Measurements from ENCODE around the gene NR3C1.

DNA sequence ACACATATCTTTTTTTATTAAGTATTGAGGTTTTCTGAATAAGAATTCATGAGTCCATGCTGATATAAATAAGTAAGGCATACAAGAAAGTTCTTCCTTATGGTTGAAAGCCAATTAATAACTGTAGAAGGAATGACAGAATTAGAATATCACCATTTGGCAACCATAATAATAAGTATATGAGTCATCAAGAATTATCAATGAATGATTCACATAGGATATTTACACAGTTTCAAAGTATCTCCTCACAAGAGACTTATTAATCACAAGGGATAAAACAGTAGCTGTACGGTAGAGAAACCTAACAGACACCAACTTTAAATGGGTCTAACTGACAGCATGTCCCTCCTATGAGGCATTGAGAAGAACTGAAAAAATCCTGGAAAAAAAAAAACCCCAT is 161.6 kb downstream of the NR3C1 start:
- TF ChIP-seq, protein P1, sequence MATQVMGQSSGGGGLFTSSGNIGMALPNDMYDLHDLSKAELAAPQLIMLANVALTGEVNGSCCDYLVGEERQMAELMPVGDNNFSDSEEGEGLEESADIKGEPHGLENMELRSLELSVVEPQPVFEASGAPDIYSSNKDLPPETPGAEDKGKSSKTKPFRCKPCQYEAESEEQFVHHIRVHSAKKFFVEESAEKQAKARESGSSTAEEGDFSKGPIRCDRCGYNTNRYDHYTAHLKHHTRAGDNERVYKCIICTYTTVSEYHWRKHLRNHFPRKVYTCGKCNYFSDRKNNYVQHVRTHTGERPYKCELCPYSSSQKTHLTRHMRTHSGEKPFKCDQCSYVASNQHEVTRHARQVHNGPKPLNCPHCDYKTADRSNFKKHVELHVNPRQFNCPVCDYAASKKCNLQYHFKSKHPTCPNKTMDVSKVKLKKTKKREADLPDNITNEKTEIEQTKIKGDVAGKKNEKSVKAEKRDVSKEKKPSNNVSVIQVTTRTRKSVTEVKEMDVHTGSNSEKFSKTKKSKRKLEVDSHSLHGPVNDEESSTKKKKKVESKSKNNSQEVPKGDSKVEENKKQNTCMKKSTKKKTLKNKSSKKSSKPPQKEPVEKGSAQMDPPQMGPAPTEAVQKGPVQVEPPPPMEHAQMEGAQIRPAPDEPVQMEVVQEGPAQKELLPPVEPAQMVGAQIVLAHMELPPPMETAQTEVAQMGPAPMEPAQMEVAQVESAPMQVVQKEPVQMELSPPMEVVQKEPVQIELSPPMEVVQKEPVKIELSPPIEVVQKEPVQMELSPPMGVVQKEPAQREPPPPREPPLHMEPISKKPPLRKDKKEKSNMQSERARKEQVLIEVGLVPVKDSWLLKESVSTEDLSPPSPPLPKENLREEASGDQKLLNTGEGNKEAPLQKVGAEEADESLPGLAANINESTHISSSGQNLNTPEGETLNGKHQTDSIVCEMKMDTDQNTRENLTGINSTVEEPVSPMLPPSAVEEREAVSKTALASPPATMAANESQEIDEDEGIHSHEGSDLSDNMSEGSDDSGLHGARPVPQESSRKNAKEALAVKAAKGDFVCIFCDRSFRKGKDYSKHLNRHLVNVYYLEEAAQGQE (IDR thresholded peaks at IDR 0.05; ENCODE audit: borderline replicate concordance): no peak
- no peak for TF ChIP-seq RAD21 (conservative IDR thresholded peaks at IDR 0.05)
- no peak for TF ChIP-seq EZH2 (IDR thresholded peaks at IDR 0.05; ENCODE audit: borderline replicate concordance, insufficient read depth, low read length, poor library complexity, severe bottlenecking)
- TF ChIP-seq, protein P2, sequence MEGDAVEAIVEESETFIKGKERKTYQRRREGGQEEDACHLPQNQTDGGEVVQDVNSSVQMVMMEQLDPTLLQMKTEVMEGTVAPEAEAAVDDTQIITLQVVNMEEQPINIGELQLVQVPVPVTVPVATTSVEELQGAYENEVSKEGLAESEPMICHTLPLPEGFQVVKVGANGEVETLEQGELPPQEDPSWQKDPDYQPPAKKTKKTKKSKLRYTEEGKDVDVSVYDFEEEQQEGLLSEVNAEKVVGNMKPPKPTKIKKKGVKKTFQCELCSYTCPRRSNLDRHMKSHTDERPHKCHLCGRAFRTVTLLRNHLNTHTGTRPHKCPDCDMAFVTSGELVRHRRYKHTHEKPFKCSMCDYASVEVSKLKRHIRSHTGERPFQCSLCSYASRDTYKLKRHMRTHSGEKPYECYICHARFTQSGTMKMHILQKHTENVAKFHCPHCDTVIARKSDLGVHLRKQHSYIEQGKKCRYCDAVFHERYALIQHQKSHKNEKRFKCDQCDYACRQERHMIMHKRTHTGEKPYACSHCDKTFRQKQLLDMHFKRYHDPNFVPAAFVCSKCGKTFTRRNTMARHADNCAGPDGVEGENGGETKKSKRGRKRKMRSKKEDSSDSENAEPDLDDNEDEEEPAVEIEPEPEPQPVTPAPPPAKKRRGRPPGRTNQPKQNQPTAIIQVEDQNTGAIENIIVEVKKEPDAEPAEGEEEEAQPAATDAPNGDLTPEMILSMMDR (IDR thresholded peaks at IDR 0.05; ENCODE audit: poor library complexity, severe bottlenecking): no peak
- TF ChIP-seq SMC3 (conservative IDR thresholded peaks at IDR 0.05; ENCODE audit: poor library complexity): no peak
- TF ChIP-seq POLR2AphosphoS5 (IDR thresholded peaks at IDR 0.05): no peak
- TF ChIP-seq TAF1 (IDR thresholded peaks at IDR 0.05; ENCODE audit: low read depth): no peak
- no peak for TF ChIP-seq EP300 (conservative IDR thresholded peaks at IDR 0.05; ENCODE audit: poor library complexity, severe bottlenecking)

Measured in neural cell (in vitro differentiated cells).